Spleen (tissue), 11 donors: Measurements from ENCODE around the gene TCF7L2. TPM values are rescaled to one million over a fixed set of nuclear protein-coding genes. Genes with fewer than 3 reads are reported as not detected.

Experiments
- DNase-seq: peaks from one replicate; pipeline ENCODE4 v3.0.0-alpha.2; 2020
- H3K27ac ChIP-seq, 8 donors: fragments of 200-600 bp; sonication (generic) in 7 of 8; 1 replicate in 4 of 8; 2 replicates in 4 of 8; pipeline versions ENCODE4 v1.5.0 to v1.8.0; 2016 to 2021; ENCODE audit warnings: inconsistent platforms in 4 of 8, mild to moderate bottlenecking in 4 of 8, moderate library complexity in 1 of 8
- H3K27me3 ChIP-seq, 7 donors: fragments of 200-600 bp; sonication (generic) in 6 of 7; replicated peaks in 1 of 7; 1 replicate in 4 of 7; 2 replicates in 3 of 7; pipeline versions ENCODE4 v1.5.0 to v1.8.0; 2016 to 2021; ENCODE audit warnings: inconsistent platforms in 3 of 7, mild to moderate bottlenecking in 1 of 7
- H3K36me3 ChIP-seq, 6 donors: fragments of 200-600 bp; sonication (generic) in 5 of 6; 1 replicate in 4 of 6; 2 replicates in 2 of 6; pipeline versions ENCODE4 v1.5.0 to v1.8.0; 2016 to 2021; ENCODE audit warnings: inconsistent platforms in 2 of 6
- H3K4me1 ChIP-seq, 6 donors: fragments of 200-600 bp; sonication (generic) in 5 of 6; 1 replicate in 3 of 6; 2 replicates in 3 of 6; pipeline versions ENCODE4 v1.5.0 to v1.8.0; 2016 to 2021; ENCODE audit warnings: inconsistent platforms in 3 of 6
- H3K4me3 ChIP-seq, 8 donors: fragments of 200-600 bp; sonication (generic) in 7 of 8; 1 replicate in 4 of 8; 2 replicates in 4 of 8; pipeline versions ENCODE4 v1.5.0 to v1.8.0; 2016 to 2021; ENCODE audit warnings: inconsistent platforms in 4 of 8, mild to moderate bottlenecking in 4 of 8, moderate library complexity in 2 of 8
- H3K9me3 ChIP-seq, 8 donors: fragments of 200-600 bp; sonication (generic) in 7 of 8; 1 replicate in 4 of 8; 2 replicates in 4 of 8; pipeline versions ENCODE4 v1.5.0 to v1.8.0; 2016 to 2021; ENCODE audit warnings: inconsistent platforms in 4 of 8
- POLR2A ChIP-seq, 3 donors: fragments of 450-650 bp; IDR thresholded peaks; one replicate each; pipeline ENCODE4 v1.5.1; 2017; ENCODE audit warnings: antibody characterized with exemption in 3 of 3, mild to moderate bottlenecking in 1 of 3
- POLR2AphosphoS5 ChIP-seq, 3 donors: sonication (generic); formaldehyde crosslinking; IDR thresholded peaks; one replicate each; pipeline ENCODE4 v1.5.1; 2017; ENCODE audit warnings: antibody characterized with exemption in 3 of 3
- WGBS, 5 donors: extraction: QIAGEN DNeasy Blood & Tissue Kit in 3 of 5; methylation state at CpG; one replicate each; pipeline versions ENCODE4 v1.1.5 to v1.1.7; 2013 to 2018; 5-methylcytosine and 5-hydroxymethylcytosine counted together
- intact Hi-C: fragments of 100-400 bp; cut with DNase I; formaldehyde crosslinking; loops from one replicate; pipeline ENCODE4 v1.15.0; 2023; ENCODE audit warnings: low total_unique reads
- polyA plus RNA-seq, 3 donors: library from polyadenylated mRNA; stranded (reverse); fragments of 200-250 nt; gene quantifications; one replicate each; pipeline ENCODE4 v1.2.1, GENCODE V29; 2013
- total RNA-seq, 7 donors: library from RNA; depleted of rRNA in 3 of 7; stranded (reverse); fragments of >200 nt in 3 of 7; fragmentation: NEBNext Ultra II Directional in 4 of 7; extraction: Animal tissue kit (Norgen Biotek cat#: 25700) in 4 of 7; gene quantifications; one replicate each; pipeline versions ENCODE4 v1.1.0 to v1.2.1, GENCODE V29; 2016 to 2021
- TF ChIP-seq, protein P1 (sequence below), 11 experiments: fragments of 200-600 bp in 7 of 11; fragments of 450-650 bp in 4 of 11; sonication (generic) in 4 of 11; IDR thresholded peaks in 8 of 11; conservative IDR thresholded peaks in 3 of 11; 1 replicate in 7 of 11; 2 replicates in 4 of 11; pipeline versions ENCODE4 v1.4.0 to v1.8.0; 2016 to 2021; ENCODE audit warnings: antibody characterized with exemption in 11 of 11, inconsistent platforms in 4 of 11, mild to moderate bottlenecking in 1 of 11
- donor health status: healthy with polysubstance abuse.
- donor health status: DM: no; HTN: no; CAD: no; lungs with moderate emphysema.
- donor health status: DM: no; HTN: no; CAD: no.
- donor health status: Bipolar disorder and iron deficiency.
- donor health status: healthy.
- donor health status: DM: no; HTN: no; CAD: no.
- donor health status: DM: yes; HTN: yes; CAD: no.

Gene TCF7L2
- total and polyA plus RNA-seq, 10 donors = 4.6 to 85.6 (median 34.7) TPM

DNA sequence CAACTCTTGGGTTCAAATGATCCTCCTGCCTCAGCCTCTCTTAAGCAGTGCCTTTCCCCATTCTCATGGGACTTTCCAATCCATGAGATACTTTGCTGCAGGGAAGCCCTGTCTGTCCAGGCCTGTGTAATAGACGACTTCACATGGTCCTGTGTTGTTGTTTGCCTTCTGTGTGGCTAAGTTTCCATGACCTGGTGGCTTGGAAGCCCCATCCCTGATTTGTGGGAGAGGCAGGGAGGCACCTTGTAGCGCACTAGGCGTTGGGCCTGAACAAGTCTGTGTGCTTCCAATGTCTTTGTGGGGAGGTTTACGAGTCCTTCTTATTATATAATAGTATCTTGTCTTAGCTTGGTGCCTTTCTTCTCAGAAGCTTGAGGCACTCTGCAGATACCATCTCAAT is 49.1 kb downstream of the TCF7L2 start:
- H3K4me3 ChIP-seq = no peak overlapping the region
- DNase-seq = no peak
- H3K27ac ChIP-seq = no peak overlapping the region
- H3K27me3 ChIP-seq = no peaks in the 10 kb centered on the region
- intact Hi-C loops = no loop called here
- H3K4me1 ChIP-seq = peaks cover 0 to 21% (median 13%) of the 10 kb centered on the region in 6 donors
- TF ChIP-seq, protein P1, sequence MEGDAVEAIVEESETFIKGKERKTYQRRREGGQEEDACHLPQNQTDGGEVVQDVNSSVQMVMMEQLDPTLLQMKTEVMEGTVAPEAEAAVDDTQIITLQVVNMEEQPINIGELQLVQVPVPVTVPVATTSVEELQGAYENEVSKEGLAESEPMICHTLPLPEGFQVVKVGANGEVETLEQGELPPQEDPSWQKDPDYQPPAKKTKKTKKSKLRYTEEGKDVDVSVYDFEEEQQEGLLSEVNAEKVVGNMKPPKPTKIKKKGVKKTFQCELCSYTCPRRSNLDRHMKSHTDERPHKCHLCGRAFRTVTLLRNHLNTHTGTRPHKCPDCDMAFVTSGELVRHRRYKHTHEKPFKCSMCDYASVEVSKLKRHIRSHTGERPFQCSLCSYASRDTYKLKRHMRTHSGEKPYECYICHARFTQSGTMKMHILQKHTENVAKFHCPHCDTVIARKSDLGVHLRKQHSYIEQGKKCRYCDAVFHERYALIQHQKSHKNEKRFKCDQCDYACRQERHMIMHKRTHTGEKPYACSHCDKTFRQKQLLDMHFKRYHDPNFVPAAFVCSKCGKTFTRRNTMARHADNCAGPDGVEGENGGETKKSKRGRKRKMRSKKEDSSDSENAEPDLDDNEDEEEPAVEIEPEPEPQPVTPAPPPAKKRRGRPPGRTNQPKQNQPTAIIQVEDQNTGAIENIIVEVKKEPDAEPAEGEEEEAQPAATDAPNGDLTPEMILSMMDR (IDR thresholded peaks at IDR 0.05 in 8 of 11, conservative IDR thresholded peaks at IDR 0.05 in 3 of 11) = no peak
- TF ChIP-seq POLR2AphosphoS5 (IDR thresholded peaks at IDR 0.05) = no peak
- TF ChIP-seq POLR2A (IDR thresholded peaks at IDR 0.05) = no peak
- H3K36me3 ChIP-seq = peaks cover 0 to 5% (median 0%) of the 10 kb centered on the region in 6 donors
- WGBS, 5 donors = 88 to 97% (median 94%) methylated on average over 4 of the region's 4 CpGs
- H3K9me3 ChIP-seq = no peaks in the 10 kb centered on the region

DNA sequence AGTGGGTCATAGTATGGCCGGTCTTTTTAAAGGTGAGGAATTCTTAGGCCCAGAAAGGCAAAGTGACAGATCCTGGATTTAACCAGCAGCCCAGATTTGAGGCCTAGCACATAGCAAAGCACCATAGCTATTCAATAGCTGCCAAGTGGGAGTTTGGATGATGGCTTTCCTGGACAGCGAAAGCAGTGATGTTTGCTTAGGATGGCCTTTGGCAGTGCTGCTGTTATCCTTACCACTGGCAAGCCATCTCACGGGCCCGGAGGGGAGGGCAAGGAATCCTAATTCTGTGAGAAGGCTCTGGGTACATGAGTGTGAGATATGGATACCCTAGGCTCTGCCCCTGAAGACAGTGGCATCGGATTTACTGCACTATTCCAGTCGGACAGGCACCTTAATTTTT is 50.4 kb downstream of the TCF7L2 start:
- TF ChIP-seq POLR2A (IDR thresholded peaks at IDR 0.05) = no peak
- no peak for TF ChIP-seq POLR2AphosphoS5 (IDR thresholded peaks at IDR 0.05)
- TF ChIP-seq, protein P1 (IDR thresholded peaks at IDR 0.05 in 8 of 11, conservative IDR thresholded peaks at IDR 0.05 in 3 of 11) = no peak
- Histone ChIP-seq H3K27ac (no peak overlapping the region), H3K9me3 (no peaks in the 10 kb centered on the region), H3K36me3 (peaks cover 0 to 7% (median 0%) of the 10 kb centered on the region in 6 donors), H3K4me1 (peaks cover 0 to 26% (median 15%) of the 10 kb centered on the region in 6 donors), H3K4me3 (no peak overlapping the region), H3K27me3 (no peaks in the 10 kb centered on the region)
- intact Hi-C loops = no loop called here
- 81 to 97% (median 93%) methylated on average over 6 of the region's 6 CpGs for WGBS, 5 donors
- no peak for DNase-seq

DNA sequence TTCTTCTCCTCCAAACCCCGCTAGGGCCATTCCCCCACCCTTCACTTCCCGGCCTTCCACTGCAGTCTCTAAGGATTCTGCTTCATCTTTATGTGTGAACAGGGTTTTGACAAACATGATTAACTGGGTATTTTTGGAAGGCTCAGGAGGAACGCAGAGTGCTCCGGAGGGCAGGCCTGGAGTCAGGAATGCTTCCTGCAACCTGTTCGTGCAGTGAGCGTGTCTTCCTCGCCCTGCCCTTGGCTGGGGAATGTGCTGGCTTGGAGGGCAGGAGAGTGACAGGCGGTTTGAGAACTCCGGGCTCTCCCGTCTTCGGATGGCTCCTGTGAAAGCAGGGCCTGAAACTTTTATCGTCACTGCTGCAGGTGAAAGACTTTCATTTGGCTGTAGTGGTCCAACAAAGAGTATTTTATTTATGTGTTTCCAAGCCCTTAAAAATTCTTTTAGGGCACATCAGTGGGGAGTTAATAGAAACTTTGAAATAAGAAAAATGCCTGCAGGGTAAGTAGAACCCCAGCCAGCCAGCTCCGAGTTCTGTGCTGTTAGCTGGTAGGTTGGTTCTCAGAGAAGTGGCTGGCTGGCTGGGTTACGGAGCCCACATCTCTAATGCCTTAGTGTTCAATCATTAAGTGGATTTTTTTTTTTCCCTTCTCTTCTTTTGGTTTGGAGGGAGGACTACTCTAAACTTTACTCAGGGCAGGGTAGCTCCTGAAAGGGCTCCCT is 51.0 kb downstream of the TCF7L2 start:
- no peak overlapping the region for H3K27ac ChIP-seq
- 82 to 88% (median 88%) methylated on average over 14 of the region's 14 CpGs for WGBS, 5 donors
- peaks cover 0 to 32% (median 18%) of the 10 kb centered on the region in 6 donors for H3K4me1 ChIP-seq
- intact Hi-C loops = no loop called here
- no peaks in the 10 kb centered on the region for H3K9me3 ChIP-seq
- H3K36me3 ChIP-seq = peaks cover 0 to 7% (median 0%) of the 10 kb centered on the region in 6 donors
- H3K27me3 ChIP-seq = no peaks in the 10 kb centered on the region
- no peak for DNase-seq
- peak in 1 of 3 donors; percentile 19 for TF ChIP-seq POLR2AphosphoS5 (IDR thresholded peaks at IDR 0.05)
- TF ChIP-seq, protein P1 (IDR thresholded peaks at IDR 0.05 in 8 of 11, conservative IDR thresholded peaks at IDR 0.05 in 3 of 11) = no peak
- no peak overlapping the region for H3K4me3 ChIP-seq

DNA sequence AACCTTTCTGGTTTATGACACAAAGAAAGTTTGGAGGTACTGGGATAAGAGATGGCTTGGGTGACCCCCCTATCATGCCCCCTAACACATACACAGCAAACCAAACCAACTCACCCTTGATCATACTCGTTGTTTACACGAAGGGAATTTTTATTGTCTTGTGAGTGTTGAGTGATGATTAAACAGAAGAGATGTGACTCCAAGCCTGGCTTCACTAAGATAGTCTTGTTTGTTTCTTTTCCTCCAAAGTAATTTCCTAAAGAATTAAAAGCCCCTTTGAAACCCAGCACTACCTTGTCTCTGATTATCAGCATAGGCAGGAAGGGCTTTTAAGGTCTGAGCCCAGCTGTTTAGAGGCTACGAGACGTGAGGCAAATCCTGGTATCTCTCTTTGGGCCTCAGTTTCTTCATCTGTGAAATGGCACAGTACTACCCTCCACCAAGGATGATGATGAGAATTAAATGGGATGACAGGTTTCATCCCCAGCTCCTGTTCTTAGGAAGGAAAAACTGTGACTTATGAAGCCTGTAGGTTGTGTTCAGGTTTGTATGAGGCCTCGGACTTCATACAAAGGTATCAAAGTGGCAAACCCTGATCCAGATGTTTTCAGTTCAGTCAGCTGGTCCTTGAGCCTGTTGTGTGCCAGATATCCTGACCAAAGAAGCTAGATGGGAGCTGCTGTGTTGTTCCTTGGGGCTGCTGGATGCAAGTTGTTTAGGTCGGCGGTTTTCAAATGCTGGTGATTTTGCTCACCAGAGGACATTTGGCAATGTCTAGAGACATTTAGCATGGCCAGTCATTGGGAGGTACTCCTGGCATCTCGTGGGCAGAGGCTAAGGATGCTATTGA is 51.8 kb downstream of the TCF7L2 start:
- Histone ChIP-seq H3K9me3 (no peaks in the 10 kb centered on the region), H3K4me1 (peaks cover 0 to 40% (median 26%) of the 10 kb centered on the region in 6 donors), H3K4me3 (no peak overlapping the region), H3K36me3 (peaks cover 0 to 7% (median 0%) of the 10 kb centered on the region in 6 donors), H3K27ac (no peak overlapping the region), H3K27me3 (no peaks in the 10 kb centered on the region)
- 82 to 90% (median 87%) methylated on average over 8 of the region's 8 CpGs for WGBS, 5 donors
- TF ChIP-seq POLR2A (IDR thresholded peaks at IDR 0.05) (no peak), POLR2AphosphoS5 (IDR thresholded peaks at IDR 0.05) (no peak)
- TF ChIP-seq, protein P1 (IDR thresholded peaks at IDR 0.05 in 8 of 11, conservative IDR thresholded peaks at IDR 0.05 in 3 of 11) = no peak
- no peak for DNase-seq
- intact Hi-C loops = no loop called here
